PC-3 (cell line): ENCODE data around the gene ITFG2. TPM values are rescaled to one million over a fixed set of nuclear protein-coding genes. Genes with fewer than 3 reads are reported as not detected.

Experiments used
- ATAC-seq: fragments of 200-7000 bp; cut with Tn5 transposase; 2 replicates; pipeline ENCODE4 v1.9.1; 2020; ENCODE audit warnings: mild to moderate bottlenecking, moderate library complexity
- BruUV-seq: library from RNA; stranded (reverse); fragments of 400-500 nt; replicated peaks from 2 replicates; lab custom pipeline; 2021; lab: Mats Ljungman, UMichigan
- CTCF ChIA-PET: fragments of 300-600 bp; sonication (Branson Sonifier 250); formaldehyde crosslinking; loops from one replicate; lab custom pipeline; 2022; ENCODE audit warnings: antibody characterized with exemption; lab: Charles Lee
- POLR2A ChIA-PET: fragments of 300-600 bp; sonication (Branson Sonifier 250); formaldehyde crosslinking; loops from one replicate; lab custom pipeline; 2022; ENCODE audit warnings: antibody characterized with exemption; ENCODE audit not compliant: unreplicated experiment; lab: Charles Lee
- DNase-seq: peaks from one replicate; pipeline ENCODE4 v3.0.0-alpha.2; 2015
- H2AFZ ChIP-seq: fragments of 300-600 bp; sonication (generic); 2 replicates; pipeline ENCODE4 v1.6.0; 2016; ENCODE audit warnings: antibody characterized with exemption, low read length
- H3F3A ChIP-seq: fragments of 300-600 bp; sonication (generic); one replicate; pipeline ENCODE4 v1.6.0; 2017; ENCODE audit warnings: antibody characterized with exemption, low read length, control low read depth, mild to moderate bottlenecking; ENCODE audit not compliant: unreplicated experiment
- H3K27ac ChIP-seq: fragments of 300-600 bp; sonication (generic); 2 replicates; pipeline ENCODE4 v1.5.1; 2016; ENCODE audit warnings: mild to moderate bottlenecking, low read length
- H3K27me3 ChIP-seq: fragments of 300-600 bp; sonication (generic); 2 replicates; pipeline ENCODE4 v1.6.1; 2016; ENCODE audit warnings: low read length, mixed read lengths
- H3K36me3 ChIP-seq: fragments of 300-600 bp; sonication (generic); 2 replicates; pipeline ENCODE4 v1.6.1; 2016; ENCODE audit warnings: low read depth, mixed run types, low read length, mixed read lengths
- H3K4me1 ChIP-seq: fragments of 300-600 bp; sonication (generic); 2 replicates; pipeline ENCODE4 v1.5.1; 2016; ENCODE audit warnings: low read length; ENCODE audit not compliant: insufficient read depth
- H3K4me2 ChIP-seq: fragments of 300-600 bp; sonication (generic); 2 replicates; pipeline ENCODE4 v1.6.0; 2016; ENCODE audit warnings: low read length
- H3K4me3 ChIP-seq: fragments of 300-600 bp; sonication (generic); 2 replicates; pipeline ENCODE4 v1.5.1; 2016; ENCODE audit warnings: mild to moderate bottlenecking, low read length, mixed read lengths
- H3K79me2 ChIP-seq: fragments of 300-600 bp; sonication (generic); 2 replicates; pipeline ENCODE4 v1.6.1; 2017; ENCODE audit warnings: low read length, mixed read lengths
- H3K9ac ChIP-seq: fragments of 300-600 bp; sonication (generic); 2 replicates; pipeline ENCODE4 v1.6.0; 2016; ENCODE audit warnings: mild to moderate bottlenecking, low read length
- H3K9me2 ChIP-seq: fragments of 300-600 bp; sonication (generic); replicated peaks from 2 replicates; pipeline ENCODE4 v1.6.1; 2016; ENCODE audit warnings: mixed run types, low read length, mixed read lengths
- H3K9me3 ChIP-seq: fragments of 300-600 bp; sonication (generic); 2 replicates; pipeline ENCODE4 v1.6.1; 2016; ENCODE audit warnings: low read length, mixed read lengths
- H4K20me1 ChIP-seq: fragments of 300-600 bp; sonication (generic); 2 replicates; pipeline ENCODE4 v1.6.1; 2016; ENCODE audit warnings: low read length, mixed read lengths
- CTCF ChIP-seq: fragments of 300-600 bp; sonication (generic); conservative IDR thresholded peaks from 2 replicates; pipeline ENCODE4 v1.5.1; 2017; ENCODE audit warnings: antibody characterized with exemption, low read depth, mild to moderate bottlenecking, low read length
- EZH2 ChIP-seq: fragments of 300-600 bp; sonication (generic); IDR thresholded peaks from one replicate; pipeline ENCODE4 v1.6.1; 2017; ENCODE audit warnings: antibody characterized with exemption, mild to moderate bottlenecking, low read length; ENCODE audit not compliant: unreplicated experiment
- EZH2phosphoT487 ChIP-seq: fragments of 300-600 bp; sonication (generic); IDR thresholded peaks from 2 replicates; pipeline ENCODE4 v1.6.1; 2018; ENCODE audit warnings: mild to moderate bottlenecking, antibody characterized with exemption, low read length, borderline replicate concordance
- intact Hi-C: fragments of 100-400 bp; cut with micrococcal nuclease; formaldehyde crosslinking; loops from 2 replicates; pipeline ENCODE4 v1.9.0; 2023
- total RNA-seq: library from RNA; depleted of rRNA; stranded (reverse); fragments of >200 nt; gene quantifications from 2 replicates; pipeline ENCODE4 v1.2.3, GENCODE V29; 2014

The ITFG2 gene
- total RNA-seq, 1 experiment from 2014 or later = 12.8 TPM

GRCh38 chr12:2833327-2833726, 20.9 kb downstream of the ITFG2 start:
- TF ChIP-seq EZH2phosphoT487 (no peak), CTCF (no peak), EZH2 (no peak)
- ChIA-PET POLR2A (no interaction called here), CTCF (no interaction called here)
- Histone ChIP-seq H4K20me1 (no peaks in the 10 kb centered on the region), H3K9ac (no peak overlapping the region), H3K27me3 (no peaks in the 10 kb centered on the region), H3K4me3 (no peak overlapping the region), H3K9me3 (no peaks in the 10 kb centered on the region), H3K4me1 (no peaks in the 10 kb centered on the region), H3K9me2 (no peaks in the 10 kb centered on the region), H2AFZ (no peak overlapping the region), H3K36me3 (no peaks in the 10 kb centered on the region), H3K27ac (no peak overlapping the region), H3F3A (no peaks in the 10 kb centered on the region), H3K4me2 (no peak overlapping the region), H3K79me2 (no peaks in the 10 kb centered on the region)
- intact Hi-C loops = no loop called here
- no TSS peak for BruUV-seq
- DNase-seq (no peak), ATAC-seq (no peak)

GRCh38 chr12:2833810-2834209, 21.3 kb downstream of the ITFG2 start:
- no TSS peak for BruUV-seq
- ATAC-seq (no peak), DNase-seq (no peak)
- Histone ChIP-seq H3K4me2 (no peak overlapping the region), H3F3A (no peaks in the 10 kb centered on the region), H2AFZ (no peak overlapping the region), H3K79me2 (no peaks in the 10 kb centered on the region), H4K20me1 (no peaks in the 10 kb centered on the region), H3K27ac (no peak overlapping the region), H3K4me1 (no peaks in the 10 kb centered on the region), H3K27me3 (no peaks in the 10 kb centered on the region), H3K9ac (no peak overlapping the region), H3K36me3 (no peaks in the 10 kb centered on the region), H3K9me2 (no peaks in the 10 kb centered on the region), H3K4me3 (no peak overlapping the region), H3K9me3 (no peaks in the 10 kb centered on the region)
- intact Hi-C loops = no loop called here
- TF ChIP-seq EZH2 (no peak), EZH2phosphoT487 (no peak), CTCF (no peak)
- ChIA-PET CTCF (no interaction called here), POLR2A (no interaction called here)

- no peaks in the 10 kb centered on the region for H4K20me1 ChIP-seq
- no peaks in the 10 kb centered on the region for H3K9me2 ChIP-seq
- no TSS peak for BruUV-seq
- intact Hi-C loops = no loop called here
- ChIA-PET CTCF (no interaction called here), POLR2A (no interaction called here)
- H3K36me3 ChIP-seq = no peaks in the 10 kb centered on the region
- no peaks in the 10 kb centered on the region for H3K79me2 ChIP-seq
- no peak within 1 kb of the TSS for H3K9ac ChIP-seq
- no peaks in the 10 kb centered on the region for H3K9me3 ChIP-seq
- TF ChIP-seq CTCF (no peak), EZH2 (no peak), EZH2phosphoT487 (no peak)
- no peaks in the 10 kb centered on the region for H3F3A ChIP-seq
- no peak within 1 kb of the TSS for H3K4me3 ChIP-seq
- ATAC-seq (0 out of 2 replicates have a peak, but pooled peaks have one; percentile 13), DNase-seq (no peak)
- no peaks in the 10 kb centered on the region for H3K4me1 ChIP-seq
- no peak within 1 kb of the TSS for H3K27ac ChIP-seq
- no peaks in the 10 kb centered on the region for H3K27me3 ChIP-seq
- H2AFZ ChIP-seq = no peak within 1 kb of the TSS
- H3K4me2 ChIP-seq = no peak within 1 kb of the TSS
Measured at GRCh38 chr12:2834581-2835491, 22.4 kb downstream of the ITFG2 start, which contains the start of gene NRIP2. Gene NRIP2 (minus strand): TSS chr12:2835035. CDS start chr12:2834983, 52 bp downstream.
